H9 (cell line): ENCODE data around the gene PRAF2. TPM values are rescaled to one million over a fixed set of nuclear protein-coding genes. Genes with fewer than 3 reads are reported as not detected.

ENCODE experiments used
- DNase-seq: peaks from one replicate; pipeline ENCODE4 v3.0.0-alpha.2; 2017
- H2AFZ ChIP-seq: one replicate; pipeline ENCODE4 v1.6.1; 2013; ENCODE audit warnings: mild to moderate bottlenecking, low read length, control low read depth, moderate library complexity
- H2AK5ac ChIP-seq: 2 replicates; pipeline ENCODE4 v1.6.1; 2013; ENCODE audit warnings: low read length, control low read depth, mixed read lengths; ENCODE audit not compliant: insufficient read length
- H2BK120ac ChIP-seq: one replicate; pipeline ENCODE4 v1.6.1; 2013; ENCODE audit warnings: low read depth, mild to moderate bottlenecking, low read length, control low read depth, inconsistent platforms; ENCODE audit not compliant: poor library complexity, severe bottlenecking
- H2BK12ac ChIP-seq: 2 replicates; pipeline ENCODE4 v1.6.1; 2013; ENCODE audit warnings: low read length, control low read depth, mixed read lengths, low read depth; ENCODE audit not compliant: insufficient read length
- H2BK15ac ChIP-seq: 2 replicates; pipeline ENCODE4 v1.6.1; 2013; ENCODE audit warnings: low read depth, low read length, control low read depth
- H2BK20ac ChIP-seq: one replicate; pipeline ENCODE4 v1.6.1; 2013; ENCODE audit warnings: low read depth, mild to moderate bottlenecking, low read length, control low read depth, inconsistent platforms; ENCODE audit not compliant: poor library complexity, severe bottlenecking
- H2BK5ac ChIP-seq: 2 replicates; pipeline ENCODE4 v1.6.1; 2013; ENCODE audit warnings: low read length, control low read depth, mixed read lengths; ENCODE audit not compliant: insufficient read length
- H3K14ac ChIP-seq: 2 replicates; pipeline ENCODE4 v1.6.1; 2013; ENCODE audit warnings: low read length, control low read depth; ENCODE audit not compliant: insufficient read depth
- H3K18ac ChIP-seq: 2 replicates; pipeline ENCODE4 v1.6.1; 2013; ENCODE audit warnings: low read depth, mild to moderate bottlenecking, mixed read lengths, low read length, control low read depth; ENCODE audit not compliant: insufficient read length
- H3K23ac ChIP-seq: 2 replicates; pipeline ENCODE4 v1.6.1; 2013; ENCODE audit warnings: low read length, control low read depth, mixed read lengths, low read depth; ENCODE audit not compliant: insufficient read length
- H3K23me2 ChIP-seq: 2 replicates; pipeline ENCODE4 v1.6.1; 2013; ENCODE audit warnings: low read depth, mild to moderate bottlenecking, mixed read lengths, low read length, control low read depth; ENCODE audit not compliant: insufficient read length, poor library complexity, severe bottlenecking
- H3K27ac ChIP-seq: 2 replicates; pipeline ENCODE4 v1.5.1; 2013; ENCODE audit warnings: low read length, control low read depth, mixed read lengths, low read depth; ENCODE audit not compliant: insufficient read length
- H3K27me3 ChIP-seq: 2 replicates; pipeline ENCODE4 v1.6.1; 2013; ENCODE audit warnings: low read length, control low read depth, inconsistent platforms; ENCODE audit not compliant: insufficient read depth
- H3K4ac ChIP-seq: 2 replicates; pipeline ENCODE4 v1.6.1; 2013; ENCODE audit warnings: low read depth, mild to moderate bottlenecking, control low read depth, inconsistent platforms, low read length, moderate library complexity
- H3K4me1 ChIP-seq: 2 replicates; pipeline ENCODE4 v1.6.1; 2013; ENCODE audit warnings: low read length, control low read depth, inconsistent platforms; ENCODE audit not compliant: insufficient read depth
- H3K4me2 ChIP-seq: 2 replicates; pipeline ENCODE4 v1.6.1; 2013; ENCODE audit warnings: low read length, control low read depth, mixed read lengths; ENCODE audit not compliant: insufficient read length, insufficient read depth
- H3K56ac ChIP-seq: 2 replicates; pipeline ENCODE4 v1.6.1; 2013; ENCODE audit warnings: low read depth, mild to moderate bottlenecking, mixed read lengths, low read length, control low read depth; ENCODE audit not compliant: insufficient read length
- H3K79me1 ChIP-seq: 2 replicates; pipeline ENCODE4 v1.6.1; 2013; ENCODE audit warnings: low read depth, mild to moderate bottlenecking, moderate library complexity, low read length, control low read depth, inconsistent platforms; ENCODE audit not compliant: insufficient read depth, poor library complexity, severe bottlenecking
- H3K79me2 ChIP-seq: 2 replicates; pipeline ENCODE4 v1.6.1; 2013; ENCODE audit warnings: low read length, control low read depth, inconsistent platforms; ENCODE audit not compliant: insufficient read depth
- H3K9ac ChIP-seq: 2 replicates; pipeline ENCODE4 v1.6.1; 2013; ENCODE audit warnings: low read length, control low read depth, mixed read lengths; ENCODE audit not compliant: insufficient read length; ENCODE audit errors: extremely low read depth
- H3K9me3 ChIP-seq: one replicate; pipeline ENCODE4 v1.6.1; 2013; ENCODE audit warnings: low read depth, low read length, inconsistent platforms; ENCODE audit not compliant: control insufficient read depth
- H3T11ph ChIP-seq: one replicate; pipeline ENCODE4 v1.6.1; 2013; ENCODE audit warnings: mild to moderate bottlenecking, low read length, control low read depth, inconsistent platforms
- H4K20me1 ChIP-seq: one replicate; pipeline ENCODE4 v1.6.1; 2013; ENCODE audit not compliant: control insufficient read depth, insufficient read length, insufficient read depth
- H4K5ac ChIP-seq: 2 replicates; pipeline ENCODE4 v1.6.1; 2013; ENCODE audit warnings: low read depth, mild to moderate bottlenecking, mixed read lengths, low read length, control low read depth; ENCODE audit not compliant: insufficient read length
- H4K8ac ChIP-seq: replicated peaks from 2 replicates; pipeline ENCODE4 v1.6.1; 2013; ENCODE audit warnings: low read length, control low read depth, mixed read lengths, low read depth; ENCODE audit not compliant: insufficient read length
- H4K91ac ChIP-seq: 2 replicates; pipeline ENCODE4 v1.6.1; 2013; ENCODE audit warnings: low read depth, mild to moderate bottlenecking, moderate library complexity, mixed read lengths, low read length, control low read depth; ENCODE audit not compliant: insufficient read length
- H3K27ac Mint-ChIP-seq, 3 experiments: 2 replicates in 2 of 3; 3 replicates in 1 of 3; pipeline ENCODE4 v1.8.0; 2020 to 2021; ENCODE audit warnings: mixed read lengths in 3 of 3, mild to moderate bottlenecking in 1 of 3, moderate library complexity in 1 of 3
- H3K27me3 Mint-ChIP-seq: 2 replicates; pipeline ENCODE4 v1.8.0; 2021; ENCODE audit warnings: low read depth, mild to moderate bottlenecking, moderate library complexity, mixed read lengths
- H3K36me3 Mint-ChIP-seq, 3 experiments: 2 replicates in 2 of 3; 3 replicates in 1 of 3; pipeline ENCODE4 v1.8.0; 2020 to 2021; ENCODE audit warnings: low read depth in 3 of 3, mixed read lengths in 3 of 3; ENCODE audit not compliant: insufficient read depth in 1 of 3
- H3K4me1 Mint-ChIP-seq, 2 experiments: 2 replicates each; pipeline ENCODE4 v1.8.0; 2020; ENCODE audit warnings: mixed read lengths in 2 of 2
- H3K4me3 Mint-ChIP-seq, 2 experiments: 2 replicates in 1 of 2; 3 replicates in 1 of 2; pipeline ENCODE4 v1.8.0; 2020 to 2021; ENCODE audit warnings: mild to moderate bottlenecking in 2 of 2, mixed read lengths in 2 of 2, moderate library complexity in 1 of 2
- H3K9me3 Mint-ChIP-seq, 2 experiments: 2 replicates in 1 of 2; 3 replicates in 1 of 2; pipeline ENCODE4 v1.8.0; 2020; ENCODE audit warnings: mild to moderate bottlenecking in 2 of 2, mixed read lengths in 2 of 2, moderate library complexity in 1 of 2
- CTCF ChIP-seq: fragments of 200-600 bp; sonication (generic); conservative IDR thresholded peaks from 3 replicates; pipeline ENCODE4 v1.8.0; 2021; ENCODE audit warnings: antibody characterized with exemption, mild to moderate bottlenecking
- WGBS: extraction: QIAGEN DNeasy Blood & Tissue Kit; methylation state at CpG from one replicate; pipeline ENCODE4 v1.1.7; 2013; ENCODE audit warnings: missing lambda C conversion rate, low lambda C conversion rate, mixed read lengths; ENCODE audit not compliant: insufficient read length; ENCODE audit errors: extremely low coverage; 5-methylcytosine and 5-hydroxymethylcytosine counted together
- total RNA-seq: library from RNA; stranded (reverse); gene quantifications from 2 replicates; pipeline ENCODE4 v1.2.1, GENCODE V29; 2021

The PRAF2 gene
- total RNA-seq, 1 experiment from 2014 or later: 13.4 TPM

GRCh38 chrX:49037883-49038475 lies 35.8 kb downstream of the PRAF2 start:
- H3K9me3 Mint-ChIP-seq: peaks cover 68 to 73% of the 10 kb centered on the region in 2 experiments
- peak overlapping the region in 2 of 3 experiments; percentile 9 to 90; a peak in 3 of 7 replicates for H3K27ac Mint-ChIP-seq
- Histone ChIP-seq H2BK120ac (no peak overlapping the region), H3K9me3 (no peaks in the 10 kb centered on the region), H3K4ac (no peak overlapping the region; the same call in 1 of the 2 replicates), H4K5ac (no peak overlapping the region), H2BK15ac (peak overlapping the region; percentile 58; the same call in 1 of the 2 replicates), H3K9ac (no peak overlapping the region), H3K23ac (no peak overlapping the region), H3K27me3 (no peaks in the 10 kb centered on the region), H4K20me1 (no peaks in the 10 kb centered on the region), H2BK12ac (no peak overlapping the region), H4K8ac (no peak overlapping the region), H3K23me2 (peaks cover 7% of the 10 kb centered on the region), H2AFZ (no peak overlapping the region), H2BK20ac (no peak overlapping the region), H3K18ac (no peak overlapping the region), H3K79me1 (peaks cover 8% of the 10 kb centered on the region), H3K27ac (no peak overlapping the region), H3K14ac (no peak overlapping the region; the same call in 1 of the 2 replicates), H3T11ph (no peak overlapping the region), H3K79me2 (peaks cover 12% of the 10 kb centered on the region; the same call in 1 of the 2 replicates), H2BK5ac (no peak overlapping the region), H4K91ac (no peak overlapping the region), H3K56ac (no peak overlapping the region), H2AK5ac (no peak overlapping the region), H3K4me1 (peaks cover 5% of the 10 kb centered on the region), H3K4me2 (no peak overlapping the region)
- WGBS: no CpG with 5 or more reads among the region's 15 CpGs
- TF ChIP-seq CTCF: no peak
- DNase-seq: no peak
- peak overlapping the region in 1 of 2 experiments; percentile 18; a peak in 1 of 5 replicates for H3K4me3 Mint-ChIP-seq
- H3K27me3 Mint-ChIP-seq: no peaks in the 10 kb centered on the region
- H3K4me1 Mint-ChIP-seq: peaks cover 15 to 19% of the 10 kb centered on the region in 2 experiments
- H3K36me3 Mint-ChIP-seq: peaks cover 49 to 59% (median 50%) of the 10 kb centered on the region in 3 experiments
